ENCODE measurements around the gene NEURL2.
"Not testable (repeated sequence)": the region's sequence is repeated elsewhere in the genome, so short reads cannot be mapped to it uniquely, and the experiment has no call there.

The NEURL2 gene

GRCh38 chr20:45890985-45891983 is at the start of gene NEURL2, which contains the start of gene CTSA:
TSS of gene NEURL2 (minus strand) at chr20:45891208. CDS start at chr20:45890991, 217 bp downstream.
TSS of gene CTSA (plus strand) at chr20:45891335. CDS start at chr20:45891569, 234 bp downstream.
- no peak for TF ChIP-seq JUND (IDR thresholded peaks at IDR 0.05; ENCODE audit: low read depth)
- DNase-seq (ENCODE audit: low read depth in 1 of 2, low spot score in 1 of 2) = peak; percentile 95 to 100
- in situ Hi-C loops (cut with HindIII; ENCODE audit: low pct_unique_long_range_greater_than_20kb, low sequenced_read_pairs) = no loop called here

GRCh38 chr20:45940469-45940868 is 49.5 kb upstream of the NEURL2 start:
- in situ Hi-C loops (cut with HindIII; ENCODE audit: low pct_unique_long_range_greater_than_20kb, low sequenced_read_pairs) = no loop called here
- DNase-seq (ENCODE audit: low read depth in 1 of 2, low spot score in 1 of 2) = no peak
- TF ChIP-seq JUND (IDR thresholded peaks at IDR 0.05; ENCODE audit: low read depth) = no peak

GRCh38 chr20:45940053-45940452 is 49.0 kb upstream of the NEURL2 start:
- DNase-seq (ENCODE audit: low read depth in 1 of 2, low spot score in 1 of 2) = no peak
- in situ Hi-C loops (cut with HindIII; ENCODE audit: low pct_unique_long_range_greater_than_20kb, low sequenced_read_pairs) = no loop called here
- no peak for TF ChIP-seq JUND (IDR thresholded peaks at IDR 0.05; ENCODE audit: low read depth)

- TF ChIP-seq JUND (IDR thresholded peaks at IDR 0.05; ENCODE audit: low read depth) = no peak
- no peak for DNase-seq (ENCODE audit: low read depth in 1 of 2, low spot score in 1 of 2)
- in situ Hi-C loops (cut with HindIII; ENCODE audit: low pct_unique_long_range_greater_than_20kb, low sequenced_read_pairs) = no loop called here
These were observed 47.9 kb upstream of the NEURL2 start for GRCh38 chr20:45938727-45939438.

- DNase-seq (ENCODE audit: low read depth in 1 of 2, low spot score in 1 of 2) = no peak
- no peak for TF ChIP-seq JUND (IDR thresholded peaks at IDR 0.05; ENCODE audit: low read depth)
- in situ Hi-C loops (cut with HindIII; ENCODE audit: low pct_unique_long_range_greater_than_20kb, low sequenced_read_pairs) = no loop called here
These were observed 46.8 kb upstream of the NEURL2 start for GRCh38 chr20:45937765-45938164.

- no peak for DNase-seq (ENCODE audit: low read depth in 1 of 2, low spot score in 1 of 2)
- no peak for TF ChIP-seq JUND (IDR thresholded peaks at IDR 0.05; ENCODE audit: low read depth)
These were observed 44.5 kb upstream of the NEURL2 start for GRCh38 chr20:45935416-45936046.

GRCh38 chr20:45934586-45935415 is 43.8 kb upstream of the NEURL2 start, which contains the start of gene PCIF1:
TSS of gene PCIF1 (plus strand) at chr20:45934683. CDS start at chr20:45939000, 4,317 bp downstream.
- in situ Hi-C loops (cut with HindIII; ENCODE audit: low pct_unique_long_range_greater_than_20kb, low sequenced_read_pairs) = no loop called here
- peak; percentile 99 for DNase-seq (ENCODE audit: low read depth in 1 of 2, low spot score in 1 of 2)
- TF ChIP-seq JUND (IDR thresholded peaks at IDR 0.05; ENCODE audit: low read depth) = no peak

More at GRCh38 chr20:45935416-45936046, 44.5 kb upstream of the NEURL2 start:
- in situ Hi-C loops (cut with HindIII; ENCODE audit: low pct_unique_long_range_greater_than_20kb, low sequenced_read_pairs) = no loop called here

GRCh38 chr20:45934046-45934585 is 43.1 kb upstream of the NEURL2 start:
- TF ChIP-seq JUND (IDR thresholded peaks at IDR 0.05; ENCODE audit: low read depth) = no peak
- in situ Hi-C loops (cut with HindIII; ENCODE audit: low pct_unique_long_range_greater_than_20kb, low sequenced_read_pairs) = no loop called here
- DNase-seq (ENCODE audit: low read depth in 1 of 2, low spot score in 1 of 2) = peak in 1 of 2 experiments; percentile 64

- peak; percentile 93 to 94 for DNase-seq (ENCODE audit: low read depth in 1 of 2, low spot score in 1 of 2)
- in situ Hi-C loops (cut with HindIII; ENCODE audit: low pct_unique_long_range_greater_than_20kb, low sequenced_read_pairs) = no loop called here
- TF ChIP-seq JUND (IDR thresholded peaks at IDR 0.05; ENCODE audit: low read depth) = no peak
These were observed 42.4 kb upstream of the NEURL2 start for GRCh38 chr20:45933266-45934045.

- in situ Hi-C loops (cut with HindIII; ENCODE audit: low pct_unique_long_range_greater_than_20kb, low sequenced_read_pairs); DNase-seq (ENCODE audit: low read depth in 1 of 2, low spot score in 1 of 2): not testable (repeated sequence)
These were observed 40.7 kb upstream of the NEURL2 start for GRCh38 chr20:45931680-45932079.

Measured in T47D (cell line).